ENCODE measurements around the gene COL4A2.

- TF ChIP-seq CTCF (IDR thresholded peaks at IDR 0.05) = no peak
- no peak for TF ChIP-seq NR3C1 (IDR thresholded peaks at IDR 0.05)
- no peak for TF ChIP-seq HOXB13 (CRISPR knock-in tag; IDR thresholded peaks at IDR 0.05; ENCODE audit: low read depth)
- TF ChIP-seq POLR2AphosphoS2 (conservative IDR thresholded peaks at IDR 0.05; ENCODE audit: low read length) = no peak
- no peak for TF ChIP-seq CBX8 (IDR thresholded peaks at IDR 0.05)
Observed at GRCh38 chr13:110495881-110496280, 188.8 kb downstream of the COL4A2 start.
